Measurements from ENCODE around the gene TREX2. TPM values are rescaled to one million over a fixed set of nuclear protein-coding genes. Genes with fewer than 3 reads are reported as not detected.

The TREX2 gene
- polyA plus RNA-seq, 1 of the 3 experiments (the other 2 are of a cell fraction): 0.76 TPM

DNA sequence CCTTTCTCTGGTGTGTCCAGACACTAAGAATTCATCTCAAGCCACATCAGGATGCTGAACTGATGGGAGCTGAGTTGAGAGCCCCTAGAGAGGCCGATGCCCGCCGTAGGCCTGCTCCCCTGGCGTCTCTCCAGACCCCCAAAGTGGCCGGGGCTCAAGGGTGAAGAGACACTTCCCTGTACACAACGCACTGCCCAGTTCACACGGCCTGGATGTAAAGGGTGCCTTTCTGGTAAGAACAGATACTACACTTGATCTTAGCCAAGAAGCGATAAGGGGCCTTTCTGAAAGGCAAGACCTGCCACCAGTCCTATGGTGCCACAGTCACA is 5.1 kb upstream of the TREX2 start (continued):
- TF ChIP-seq, protein P1, sequence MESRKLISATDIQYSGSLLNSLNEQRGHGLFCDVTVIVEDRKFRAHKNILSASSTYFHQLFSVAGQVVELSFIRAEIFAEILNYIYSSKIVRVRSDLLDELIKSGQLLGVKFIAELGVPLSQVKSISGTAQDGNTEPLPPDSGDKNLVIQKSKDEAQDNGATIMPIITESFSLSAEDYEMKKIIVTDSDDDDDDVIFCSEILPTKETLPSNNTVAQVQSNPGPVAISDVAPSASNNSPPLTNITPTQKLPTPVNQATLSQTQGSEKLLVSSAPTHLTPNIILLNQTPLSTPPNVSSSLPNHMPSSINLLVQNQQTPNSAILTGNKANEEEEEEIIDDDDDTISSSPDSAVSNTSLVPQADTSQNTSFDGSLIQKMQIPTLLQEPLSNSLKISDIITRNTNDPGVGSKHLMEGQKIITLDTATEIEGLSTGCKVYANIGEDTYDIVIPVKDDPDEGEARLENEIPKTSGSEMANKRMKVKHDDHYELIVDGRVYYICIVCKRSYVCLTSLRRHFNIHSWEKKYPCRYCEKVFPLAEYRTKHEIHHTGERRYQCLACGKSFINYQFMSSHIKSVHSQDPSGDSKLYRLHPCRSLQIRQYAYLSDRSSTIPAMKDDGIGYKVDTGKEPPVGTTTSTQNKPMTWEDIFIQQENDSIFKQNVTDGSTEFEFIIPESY (IDR thresholded peaks at IDR 0.05; ENCODE audit: borderline replicate concordance, low read depth): no peak
- TF ChIP-seq RAD21 (IDR thresholded peaks at IDR 0.05; ENCODE audit: low read length): no peak
- TF ChIP-seq, protein P2, sequence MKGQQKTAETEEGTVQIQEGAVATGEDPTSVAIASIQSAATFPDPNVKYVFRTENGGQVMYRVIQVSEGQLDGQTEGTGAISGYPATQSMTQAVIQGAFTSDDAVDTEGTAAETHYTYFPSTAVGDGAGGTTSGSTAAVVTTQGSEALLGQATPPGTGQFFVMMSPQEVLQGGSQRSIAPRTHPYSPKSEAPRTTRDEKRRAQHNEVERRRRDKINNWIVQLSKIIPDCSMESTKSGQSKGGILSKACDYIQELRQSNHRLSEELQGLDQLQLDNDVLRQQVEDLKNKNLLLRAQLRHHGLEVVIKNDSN (IDR thresholded peaks at IDR 0.05; ENCODE audit: borderline replicate concordance, low read depth): no peak
- TF ChIP-seq, protein P3, sequence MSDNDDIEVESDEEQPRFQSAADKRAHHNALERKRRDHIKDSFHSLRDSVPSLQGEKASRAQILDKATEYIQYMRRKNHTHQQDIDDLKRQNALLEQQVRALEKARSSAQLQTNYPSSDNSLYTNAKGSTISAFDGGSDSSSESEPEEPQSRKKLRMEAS (IDR thresholded peaks at IDR 0.05; ENCODE audit: low read depth): no peak
- TF ChIP-seq, protein P4, sequence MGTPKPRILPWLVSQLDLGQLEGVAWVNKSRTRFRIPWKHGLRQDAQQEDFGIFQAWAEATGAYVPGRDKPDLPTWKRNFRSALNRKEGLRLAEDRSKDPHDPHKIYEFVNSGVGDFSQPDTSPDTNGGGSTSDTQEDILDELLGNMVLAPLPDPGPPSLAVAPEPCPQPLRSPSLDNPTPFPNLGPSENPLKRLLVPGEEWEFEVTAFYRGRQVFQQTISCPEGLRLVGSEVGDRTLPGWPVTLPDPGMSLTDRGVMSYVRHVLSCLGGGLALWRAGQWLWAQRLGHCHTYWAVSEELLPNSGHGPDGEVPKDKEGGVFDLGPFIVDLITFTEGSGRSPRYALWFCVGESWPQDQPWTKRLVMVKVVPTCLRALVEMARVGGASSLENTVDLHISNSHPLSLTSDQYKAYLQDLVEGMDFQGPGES (IDR thresholded peaks at IDR 0.05; ENCODE audit: low read depth, low read length): no peak

DNA sequence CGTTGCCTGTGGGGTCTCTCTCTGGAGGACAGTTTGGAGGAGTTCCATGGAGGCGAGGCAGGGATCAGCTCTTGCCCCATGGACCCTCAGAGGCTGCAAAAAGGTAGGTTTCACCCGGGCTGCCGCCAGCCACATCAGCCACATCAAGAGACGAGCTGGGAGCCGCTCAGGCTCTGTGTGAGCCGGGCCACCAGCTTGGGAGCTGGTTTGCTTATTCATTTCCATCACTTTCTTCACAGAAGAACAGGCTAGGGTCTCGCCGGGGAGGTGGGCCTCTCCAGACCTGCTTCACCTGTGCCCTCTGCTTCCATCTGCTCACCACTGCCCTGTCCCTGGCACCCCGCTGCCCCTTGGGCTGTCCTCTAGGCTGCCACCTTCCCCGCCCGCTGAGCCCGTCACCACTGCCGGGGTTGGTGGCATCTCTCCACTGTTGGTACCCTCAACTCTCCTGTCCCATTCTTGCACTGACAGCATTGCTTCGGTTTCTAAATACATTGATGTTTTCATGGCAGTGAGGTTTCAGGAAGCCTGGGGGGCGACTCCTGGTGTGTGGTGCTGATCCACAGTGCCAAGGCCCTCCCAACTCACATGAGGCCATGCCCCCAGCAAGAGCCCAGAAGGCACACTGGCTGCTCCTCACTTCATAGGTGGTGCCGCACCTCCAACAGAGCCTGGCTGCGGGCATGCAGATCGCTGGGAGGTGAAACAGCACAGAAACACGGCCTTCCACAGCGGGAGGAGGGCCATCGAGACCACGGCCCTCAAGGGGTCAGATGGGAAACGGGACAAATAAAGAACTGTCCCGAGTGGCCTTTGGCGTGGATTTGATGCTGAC is 4.5 kb upstream of the TREX2 start:
- no peak for DNase-seq
- CTCF ChIA-PET: interaction anchor here (1.0 to 1.6 kb wide), 2 partner anchors 10 kb away, joined by 3 to 4 read pairs; no protein-coding TSS in a partner anchor

DNA sequence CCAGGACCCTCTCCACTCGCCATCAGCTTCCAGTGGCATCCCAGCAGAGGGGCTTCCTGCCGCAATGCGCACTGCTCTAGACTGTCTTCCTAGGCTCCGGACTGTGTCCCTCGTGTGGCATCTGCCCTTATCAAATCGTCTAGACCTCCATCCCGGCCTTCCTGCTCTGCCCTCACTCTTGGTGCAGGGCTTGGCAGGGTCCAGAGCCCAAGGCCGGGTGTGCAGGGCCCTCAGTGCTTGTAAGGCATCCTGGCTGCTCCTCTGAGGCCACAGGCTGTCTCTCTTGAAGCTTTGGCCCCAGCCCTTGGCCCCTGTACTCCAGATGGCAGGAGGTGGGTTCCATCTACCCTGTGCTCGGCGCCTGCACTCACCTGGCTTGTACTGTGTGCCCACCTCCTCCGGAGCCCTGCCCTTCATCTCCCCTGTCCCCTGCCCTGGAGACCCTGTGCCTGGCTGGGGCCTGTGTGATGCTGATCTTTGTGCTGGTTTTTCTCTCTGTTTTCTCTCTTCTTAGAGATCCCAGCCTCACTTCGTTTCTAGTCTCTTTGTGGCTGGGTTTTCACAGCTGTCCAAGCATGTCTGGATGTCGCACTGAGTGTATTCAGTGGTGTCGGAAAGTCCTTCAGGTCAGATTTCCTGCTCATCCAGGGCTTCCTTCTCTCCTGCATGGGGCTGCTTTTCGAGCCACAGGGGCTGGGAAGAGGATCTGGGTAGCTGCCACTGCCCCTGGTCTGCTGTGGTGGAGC is 3.7 kb upstream of the TREX2 start:
- Histone ChIP-seq H3F3A (replicated peaks; ENCODE audit: insufficient read depth) (no peaks in the 10 kb centered on the region), H3K9ac (no peak overlapping the region), H3K4me2 (no peak overlapping the region), H3K4me1 (ENCODE audit: control insufficient read depth in 1 of 2, insufficient read depth in 2 of 2, low read depth in 1 of 2, low read length in 1 of 2) (no peaks in the 10 kb centered on the region), H3K79me2 (ENCODE audit: insufficient read depth) (no peaks in the 10 kb centered on the region), H3K9me3 (no peaks in the 10 kb centered on the region), H4K20me1 (ENCODE audit: insufficient read depth) (no peaks in the 10 kb centered on the region), H2AFZ (ENCODE audit: low read depth) (no peak overlapping the region), H3K27ac (ENCODE audit: low read depth in 2 of 2, low read length in 1 of 2) (no peak overlapping the region), H3K4me3 (ENCODE audit: low read depth in 2 of 2, low read length in 1 of 2) (no peak overlapping the region), H3K27me3 (ENCODE audit: insufficient read depth) (peaks cover 21% of the 10 kb centered on the region), H3K36me3 (replicated peaks in 1 of 2; ENCODE audit: control insufficient read depth in 1 of 2, insufficient read depth in 2 of 2, low read length in 1 of 2) (peaks cover 0 to 2% of the 10 kb centered on the region in 2 experiments), H3K9me2 (no peaks in the 10 kb centered on the region)
- WGBS (ENCODE audit: low lambda C conversion rate): 61% methylated on average over 6 of the region's 15 CpGs
- CTCF ChIA-PET: interaction anchor here (1.0 to 1.3 kb wide), 3 partner anchors 11 kb away, joined by 4 read pairs; no protein-coding TSS in a partner anchor
- POLR2A ChIA-PET: no interaction called here
- no peak for DNase-seq
- TF ChIP-seq, protein P5, sequence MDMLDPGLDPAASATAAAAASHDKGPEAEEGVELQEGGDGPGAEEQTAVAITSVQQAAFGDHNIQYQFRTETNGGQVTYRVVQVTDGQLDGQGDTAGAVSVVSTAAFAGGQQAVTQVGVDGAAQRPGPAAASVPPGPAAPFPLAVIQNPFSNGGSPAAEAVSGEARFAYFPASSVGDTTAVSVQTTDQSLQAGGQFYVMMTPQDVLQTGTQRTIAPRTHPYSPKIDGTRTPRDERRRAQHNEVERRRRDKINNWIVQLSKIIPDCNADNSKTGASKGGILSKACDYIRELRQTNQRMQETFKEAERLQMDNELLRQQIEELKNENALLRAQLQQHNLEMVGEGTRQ (IDR thresholded peaks at IDR 0.05; ENCODE audit: borderline replicate concordance, low read depth, low read length): no peak
- no peak for TF ChIP-seq NRF1 (IDR thresholded peaks at IDR 0.05; ENCODE audit: low read depth, low read length)
- TF ChIP-seq RCOR1 (IDR thresholded peaks at IDR 0.05; ENCODE audit: low read length): no peak
- no peak for TF ChIP-seq RAD21 (IDR thresholded peaks at IDR 0.05; ENCODE audit: low read length)
- TF ChIP-seq, protein P4 (IDR thresholded peaks at IDR 0.05; ENCODE audit: low read depth, low read length): no peak

More for the DNA sequence above, 4.5 kb upstream of the TREX2 start:
- no peaks in the 10 kb centered on the region for H4K20me1 ChIP-seq (ENCODE audit: insufficient read depth)
- no peak overlapping the region for H2AFZ ChIP-seq (ENCODE audit: low read depth)
- POLR2A ChIA-PET: no interaction called here
- H3K4me1 ChIP-seq (ENCODE audit: control insufficient read depth in 1 of 2, insufficient read depth in 2 of 2, low read depth in 1 of 2, low read length in 1 of 2): peaks cover 0 to under 1% of the 10 kb centered on the region in 2 experiments; a peak in 1 of 4 replicates
- H3K27me3 ChIP-seq (ENCODE audit: insufficient read depth): peaks cover 17% of the 10 kb centered on the region
- 67% methylated on average over 16 of the region's 26 CpGs for WGBS (ENCODE audit: low lambda C conversion rate)
- peaks cover 0 to 6% of the 10 kb centered on the region in 2 experiments for H3K36me3 ChIP-seq (replicated peaks in 1 of 2; ENCODE audit: control insufficient read depth in 1 of 2, insufficient read depth in 2 of 2, low read length in 1 of 2)
- H3K27ac ChIP-seq (ENCODE audit: low read depth in 2 of 2, low read length in 1 of 2): no peak overlapping the region
- no peaks in the 10 kb centered on the region for H3K79me2 ChIP-seq (ENCODE audit: insufficient read depth)
- TF ChIP-seq EZH2phosphoT487 (IDR thresholded peaks at IDR 0.05; ENCODE audit: borderline replicate concordance, low read depth) (no peak), GATA2 (CRISPR knock-in tag; IDR thresholded peaks at IDR 0.05) (no peak)
- no peak overlapping the region for H3K4me2 ChIP-seq
- no peaks in the 10 kb centered on the region for H3K9me3 ChIP-seq
- no peak overlapping the region for H3K4me3 ChIP-seq (ENCODE audit: low read depth in 2 of 2, low read length in 1 of 2)
- H3K9me2 ChIP-seq: no peaks in the 10 kb centered on the region
- no peaks in the 10 kb centered on the region for H3F3A ChIP-seq (replicated peaks; ENCODE audit: insufficient read depth)
- H3K9ac ChIP-seq: no peak overlapping the region
